HG03108 (cell line): Measurements from ENCODE around the gene SMARCAL1.
"Not testable (repeated sequence)": the region's sequence is repeated elsewhere in the genome, so short reads cannot be mapped to it uniquely, and the experiment has no call there.

Experiments
- ATAC-seq: cut with Tn5 transposase; IDR thresholded peaks from one replicate; pipeline ENCODE4 v1.9.1; 2021; ENCODE audit warnings: moderate library complexity; ENCODE audit not compliant: unreplicated experiment

Gene SMARCAL1

GRCh38 chr2:216499641-216500218, 87.4 kb downstream of the SMARCAL1 start:
- no peak for ATAC-seq

GRCh38 chr2:216500572-216500971, 88.3 kb downstream of the SMARCAL1 start:
- ATAC-seq = no peak

GRCh38 chr2:216501854-216502253, 89.6 kb downstream of the SMARCAL1 start:
- no peak for ATAC-seq

GRCh38 chr2:216502381-216503158, 90.3 kb downstream of the SMARCAL1 start:
- no peak for ATAC-seq

- ATAC-seq = no peak
Measured at GRCh38 chr2:216503159-216503629, 90.9 kb downstream of the SMARCAL1 start.

GRCh38 chr2:216503697-216504375, 91.6 kb downstream of the SMARCAL1 start:
- no peak for ATAC-seq

- no peak for ATAC-seq
Measured at GRCh38 chr2:216504376-216504762, 92.1 kb downstream of the SMARCAL1 start.

GRCh38 chr2:216505133-216506106, 93.1 kb downstream of the SMARCAL1 start:
- no peak for ATAC-seq

GRCh38 chr2:216507220-216508160, 95.2 kb downstream of the SMARCAL1 start:
- no peak for ATAC-seq

GRCh38 chr2:216508229-216508628, 95.9 kb downstream of the SMARCAL1 start:
- no peak for ATAC-seq

GRCh38 chr2:216516730-216517350, 104.6 kb downstream of the SMARCAL1 start:
- ATAC-seq = no peak

GRCh38 chr2:216517447-216518225, 105.4 kb downstream of the SMARCAL1 start:
- ATAC-seq = no peak

- ATAC-seq = not testable (repeated sequence)
Measured at GRCh38 chr2:216518566-216519119, 106.4 kb downstream of the SMARCAL1 start.

- no peak for ATAC-seq
Measured at GRCh38 chr2:216519154-216519762, 107.0 kb downstream of the SMARCAL1 start.

GRCh38 chr2:216520112-216520511, 107.8 kb downstream of the SMARCAL1 start:
- ATAC-seq = no peak

GRCh38 chr2:216522892-216523502, 110.7 kb downstream of the SMARCAL1 start:
- ATAC-seq = no peak

- ATAC-seq = no peak
Measured at GRCh38 chr2:216525972-216526371, 113.7 kb downstream of the SMARCAL1 start.
